ENCODE measurements around the gene C2orf92. TPM values are rescaled to one million over a fixed set of nuclear protein-coding genes. Genes with fewer than 3 reads are reported as not detected.

C2orf92 gene
- total RNA-seq, 4 donors from 2014 or later = 8.6 to 23.7 (median 12.2) TPM

DNA sequence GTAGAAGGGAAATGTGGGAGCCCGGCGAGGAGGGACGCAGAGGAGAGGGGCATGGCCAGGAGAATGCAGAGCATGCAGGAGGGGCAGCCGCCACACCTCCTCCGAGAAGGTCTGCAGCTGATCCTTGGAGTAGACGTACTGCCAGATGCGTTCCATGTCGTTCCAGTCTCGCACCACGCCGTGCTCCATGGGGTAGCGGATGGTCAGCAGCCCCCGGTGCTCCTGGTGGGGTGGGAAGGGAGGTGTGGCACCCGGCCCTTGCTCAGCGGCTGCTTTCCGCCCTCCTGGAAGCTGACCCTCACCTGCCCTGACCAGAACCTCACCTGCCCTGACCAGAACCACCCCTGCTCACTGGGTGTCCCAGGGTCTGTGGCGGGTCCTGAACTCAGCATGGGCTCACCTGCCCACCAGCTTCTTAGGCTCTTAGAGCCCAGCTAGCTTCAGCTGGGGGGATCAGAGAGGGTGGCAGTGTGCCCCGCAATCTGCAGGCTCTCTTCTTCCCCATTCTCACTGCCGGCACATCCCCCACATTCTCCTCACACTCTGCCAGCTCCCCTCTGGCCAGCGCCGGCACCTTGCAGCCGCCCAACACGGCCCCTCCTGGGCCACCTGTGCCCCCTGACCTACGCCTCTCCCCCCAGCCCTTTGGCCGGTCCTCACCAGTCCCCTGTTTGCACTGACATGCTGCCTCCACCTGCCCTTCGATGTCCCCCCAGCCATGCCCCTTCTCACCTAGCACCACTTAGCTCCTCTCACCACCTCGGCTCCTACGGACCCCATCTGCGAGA lies 10.1 kb upstream of the C2orf92 start:
- TF ChIP-seq, protein P1, sequence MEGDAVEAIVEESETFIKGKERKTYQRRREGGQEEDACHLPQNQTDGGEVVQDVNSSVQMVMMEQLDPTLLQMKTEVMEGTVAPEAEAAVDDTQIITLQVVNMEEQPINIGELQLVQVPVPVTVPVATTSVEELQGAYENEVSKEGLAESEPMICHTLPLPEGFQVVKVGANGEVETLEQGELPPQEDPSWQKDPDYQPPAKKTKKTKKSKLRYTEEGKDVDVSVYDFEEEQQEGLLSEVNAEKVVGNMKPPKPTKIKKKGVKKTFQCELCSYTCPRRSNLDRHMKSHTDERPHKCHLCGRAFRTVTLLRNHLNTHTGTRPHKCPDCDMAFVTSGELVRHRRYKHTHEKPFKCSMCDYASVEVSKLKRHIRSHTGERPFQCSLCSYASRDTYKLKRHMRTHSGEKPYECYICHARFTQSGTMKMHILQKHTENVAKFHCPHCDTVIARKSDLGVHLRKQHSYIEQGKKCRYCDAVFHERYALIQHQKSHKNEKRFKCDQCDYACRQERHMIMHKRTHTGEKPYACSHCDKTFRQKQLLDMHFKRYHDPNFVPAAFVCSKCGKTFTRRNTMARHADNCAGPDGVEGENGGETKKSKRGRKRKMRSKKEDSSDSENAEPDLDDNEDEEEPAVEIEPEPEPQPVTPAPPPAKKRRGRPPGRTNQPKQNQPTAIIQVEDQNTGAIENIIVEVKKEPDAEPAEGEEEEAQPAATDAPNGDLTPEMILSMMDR (IDR thresholded peaks at IDR 0.05; ENCODE audit: low read depth) = no peak

DNA sequence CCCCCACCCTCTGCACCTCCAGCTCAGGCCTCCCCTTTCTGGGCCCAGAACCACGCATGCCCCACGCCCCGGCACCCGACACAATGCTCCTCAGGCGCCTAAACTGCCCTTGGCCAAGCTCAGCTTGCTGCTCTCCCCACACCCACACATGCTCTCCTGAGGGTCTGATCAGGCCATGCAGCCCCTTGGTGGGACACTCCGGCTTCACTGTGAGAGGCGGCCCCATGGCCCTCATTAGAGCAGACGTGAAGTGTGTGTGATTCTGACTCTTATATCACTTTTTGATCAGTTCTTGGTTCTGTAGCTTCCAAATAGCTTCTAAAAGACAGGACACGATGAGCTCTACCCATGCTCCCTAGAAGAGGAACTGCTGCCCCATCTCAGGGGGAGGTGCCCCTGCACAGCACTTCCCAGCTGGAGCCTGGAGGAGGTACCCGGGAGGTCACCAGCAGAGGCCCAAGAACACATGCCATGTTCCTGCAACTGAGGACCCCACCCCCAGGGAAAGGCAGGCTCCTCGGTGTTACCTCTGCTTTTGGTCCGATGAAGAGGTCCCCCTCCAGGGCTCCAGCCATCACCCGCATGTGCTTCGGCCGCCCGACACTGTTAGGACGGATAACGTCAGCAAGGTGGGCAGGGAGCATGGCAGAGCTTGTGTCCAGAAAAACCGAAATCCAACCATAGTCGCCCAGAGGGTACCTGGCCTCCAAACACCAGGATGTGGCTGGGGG lies 9.3 kb upstream of the C2orf92 start:
- TF ChIP-seq, protein P1 (IDR thresholded peaks at IDR 0.05; ENCODE audit: low read depth) = no peak

DNA sequence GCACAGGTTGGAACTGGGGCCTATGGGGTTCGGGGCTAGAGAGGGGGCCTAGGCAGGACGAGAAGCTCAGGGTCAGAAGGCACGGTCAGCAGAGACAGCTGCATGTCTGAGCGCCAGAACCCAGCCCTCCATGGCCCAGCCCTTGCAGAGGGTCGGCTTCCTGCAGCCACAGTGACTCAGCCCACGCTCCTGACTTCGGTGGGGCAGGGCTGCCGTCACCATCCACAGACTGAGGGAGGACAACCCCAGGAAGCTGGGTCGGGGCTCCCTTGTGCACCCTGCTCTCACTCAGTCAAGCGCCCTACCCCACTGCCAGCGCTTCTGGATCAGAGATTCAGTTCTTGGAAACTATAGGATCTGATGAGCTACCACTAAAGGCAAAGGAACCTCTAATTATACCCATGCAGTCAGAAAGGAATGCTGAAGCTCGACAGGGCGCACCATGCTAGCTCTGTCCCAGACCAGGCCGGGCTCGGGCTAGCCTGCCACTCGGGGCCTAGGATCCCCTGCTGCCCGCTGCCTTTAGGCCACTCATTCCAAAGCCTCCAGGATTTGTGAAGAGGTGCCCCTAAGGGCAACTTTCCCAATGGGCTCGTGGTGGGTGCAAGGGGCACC lies 8.6 kb upstream of the C2orf92 start:
- TF ChIP-seq, protein P1 (IDR thresholded peaks at IDR 0.05; ENCODE audit: low read depth) = no peak

DNA sequence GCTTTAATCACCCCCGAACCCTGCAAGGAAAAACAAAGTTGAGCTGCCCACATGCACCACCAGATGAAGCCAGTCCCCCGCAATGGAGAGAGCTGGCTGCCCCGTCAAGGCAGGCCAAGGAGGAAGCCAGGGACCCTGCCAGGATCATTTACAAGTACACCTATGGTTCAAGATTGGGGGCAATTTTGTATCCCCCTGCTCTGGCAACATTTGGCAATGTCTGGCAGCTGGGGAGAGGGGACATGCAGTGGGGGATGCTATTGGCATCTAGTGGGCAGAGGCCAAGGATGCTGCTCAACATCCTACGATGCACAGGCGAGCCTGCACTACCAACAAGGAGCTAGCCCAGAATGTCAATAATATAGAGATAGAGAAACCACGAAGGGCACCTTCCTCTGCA lies 7.6 kb upstream of the C2orf92 start:
- TF ChIP-seq, protein P1 (IDR thresholded peaks at IDR 0.05; ENCODE audit: low read depth) = no peak

DNA sequence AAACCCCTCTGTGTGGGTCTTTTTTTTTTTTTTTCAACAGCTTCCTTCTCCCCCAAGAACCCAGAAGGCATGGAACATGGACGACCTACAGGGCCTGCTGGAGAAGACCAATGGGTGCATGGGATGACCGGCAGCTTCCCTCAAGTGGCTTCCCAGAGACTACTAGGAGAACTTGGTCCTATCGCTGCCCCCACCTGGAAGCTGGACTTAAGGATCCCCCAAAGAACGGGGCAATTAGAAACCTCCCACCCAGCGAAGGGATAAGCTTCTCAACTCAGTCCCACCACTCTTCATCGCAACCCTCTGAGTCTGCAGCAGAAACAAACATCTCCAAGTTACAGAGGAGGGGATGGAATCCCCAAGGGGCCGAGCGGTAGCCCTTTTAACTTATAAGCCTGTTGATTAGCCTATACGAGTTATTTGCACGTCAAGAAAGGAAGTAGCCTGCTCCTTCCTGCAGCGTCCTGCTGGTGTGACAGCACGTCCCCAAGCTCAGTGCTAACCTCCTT lies 7.1 kb upstream of the C2orf92 start:
- TF ChIP-seq, protein P1 (IDR thresholded peaks at IDR 0.05; ENCODE audit: low read depth) = no peak

DNA sequence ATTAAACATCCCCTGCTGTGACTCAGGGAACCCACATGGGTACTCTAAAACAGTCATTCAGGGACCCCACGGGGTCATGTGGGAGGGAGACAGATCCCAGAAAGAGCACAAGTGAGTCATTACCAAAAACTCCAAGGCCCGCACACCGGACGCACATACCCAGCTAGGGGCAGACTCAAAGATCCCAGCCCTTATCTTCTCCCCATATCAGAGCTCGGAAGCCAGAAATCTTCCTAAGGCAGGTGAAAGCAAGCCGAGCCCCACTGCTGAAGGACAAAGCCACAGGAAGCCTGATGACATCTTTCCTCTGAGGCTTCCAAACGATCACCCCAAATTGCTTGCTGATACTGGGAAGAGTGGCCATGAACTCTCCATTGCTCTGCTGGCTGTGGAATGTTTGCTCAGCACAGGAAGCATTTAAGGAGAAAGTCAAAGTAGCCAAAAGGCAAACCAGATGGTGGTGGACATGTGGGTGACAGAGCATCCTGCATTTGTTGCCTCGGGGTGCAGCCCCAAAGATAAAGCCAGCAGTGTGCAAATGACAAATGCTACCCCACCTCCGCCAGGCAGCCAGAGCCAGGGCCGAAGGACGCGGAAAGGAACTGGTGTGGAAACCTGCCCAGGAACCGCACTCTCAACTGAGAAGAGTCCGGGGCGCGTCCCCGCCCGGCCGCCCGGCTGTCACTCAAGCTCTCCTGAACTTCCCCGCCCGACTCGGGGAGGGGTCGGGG lies 6.5 kb upstream of the C2orf92 start:
- TF ChIP-seq, protein P1 (IDR thresholded peaks at IDR 0.05; ENCODE audit: low read depth) = no peak

All from subcutaneous adipose tissue (tissue), 4 donors.